ENCODE results near the gene KIAA1958.

GRCh38 chr9:112711050-112711689 lies 224.5 kb downstream of the KIAA1958 start:
- TF ChIP-seq CTCF (IDR thresholded peaks at IDR 0.05) (peak in 1 of 4 experiments; percentile 24), POLR2A (IDR thresholded peaks at IDR 0.05) (no peak), EP300 (IDR thresholded peaks at IDR 0.05) (no peak)

Measured in sigmoid colon (tissue), 4 donors.